ENCODE results near the gene FNDC3B.

Gene FNDC3B

DNA sequence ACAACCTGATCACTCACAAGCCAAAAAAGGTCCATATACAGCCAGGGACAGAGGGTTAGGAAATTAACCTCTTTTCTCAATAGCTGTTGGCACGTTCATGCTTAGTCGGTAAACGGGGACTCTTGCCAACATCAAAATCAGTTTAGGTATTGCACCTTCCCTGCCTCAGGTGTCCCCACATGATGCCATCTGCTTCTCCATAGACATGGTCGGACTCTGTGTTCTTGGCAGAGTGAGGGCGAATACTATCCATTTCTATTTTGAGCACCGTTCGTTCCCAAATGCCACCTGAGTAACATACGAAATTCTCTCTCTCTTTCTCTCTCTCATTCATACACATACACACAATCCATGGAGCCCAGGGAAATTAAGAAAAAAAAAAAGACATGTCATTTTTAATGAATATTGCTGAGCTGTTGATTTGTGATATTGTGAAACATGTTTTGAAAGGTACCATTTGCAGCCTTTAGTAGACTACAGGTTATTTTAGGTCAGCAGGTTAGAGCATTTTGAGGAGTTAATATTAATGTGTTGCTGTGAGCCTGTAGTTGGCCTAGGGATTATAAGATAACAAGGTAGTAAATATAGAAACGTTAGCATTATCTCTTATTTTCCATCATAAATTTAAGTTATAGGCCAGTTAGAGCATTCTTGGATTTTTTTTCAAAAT, 330.3 kb downstream of the FNDC3B start:
- no peak for DNase-seq (ENCODE audit: low read depth)
- TF ChIP-seq, protein P1, sequence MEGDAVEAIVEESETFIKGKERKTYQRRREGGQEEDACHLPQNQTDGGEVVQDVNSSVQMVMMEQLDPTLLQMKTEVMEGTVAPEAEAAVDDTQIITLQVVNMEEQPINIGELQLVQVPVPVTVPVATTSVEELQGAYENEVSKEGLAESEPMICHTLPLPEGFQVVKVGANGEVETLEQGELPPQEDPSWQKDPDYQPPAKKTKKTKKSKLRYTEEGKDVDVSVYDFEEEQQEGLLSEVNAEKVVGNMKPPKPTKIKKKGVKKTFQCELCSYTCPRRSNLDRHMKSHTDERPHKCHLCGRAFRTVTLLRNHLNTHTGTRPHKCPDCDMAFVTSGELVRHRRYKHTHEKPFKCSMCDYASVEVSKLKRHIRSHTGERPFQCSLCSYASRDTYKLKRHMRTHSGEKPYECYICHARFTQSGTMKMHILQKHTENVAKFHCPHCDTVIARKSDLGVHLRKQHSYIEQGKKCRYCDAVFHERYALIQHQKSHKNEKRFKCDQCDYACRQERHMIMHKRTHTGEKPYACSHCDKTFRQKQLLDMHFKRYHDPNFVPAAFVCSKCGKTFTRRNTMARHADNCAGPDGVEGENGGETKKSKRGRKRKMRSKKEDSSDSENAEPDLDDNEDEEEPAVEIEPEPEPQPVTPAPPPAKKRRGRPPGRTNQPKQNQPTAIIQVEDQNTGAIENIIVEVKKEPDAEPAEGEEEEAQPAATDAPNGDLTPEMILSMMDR (IDR thresholded peaks at IDR 0.05; ENCODE audit: insufficient read depth, low read depth, low read length, missing control alignments) = no peak
- H3K4me3 ChIP-seq (ENCODE audit: low read depth, low read length) = no peak overlapping the region

DNA sequence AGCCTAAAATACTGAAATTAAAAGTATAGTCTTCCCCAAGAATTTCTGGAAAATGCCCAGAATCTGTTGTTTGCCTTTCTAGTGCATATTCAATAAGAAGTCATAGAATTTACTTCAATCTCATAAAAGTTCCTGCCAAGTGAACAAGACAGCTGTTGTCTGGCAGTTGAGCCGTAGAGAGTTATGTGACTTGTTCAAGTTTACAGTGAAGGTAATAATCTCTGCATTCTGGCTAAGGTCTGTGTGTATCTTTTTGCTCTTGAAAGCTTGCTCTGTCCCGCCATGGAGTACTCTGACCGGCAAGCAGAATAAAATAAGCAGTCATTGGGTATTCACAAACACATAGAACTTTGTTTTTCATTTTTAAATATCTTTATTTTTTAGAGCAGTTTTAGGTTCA, 331.0 kb downstream of the FNDC3B start:
- TF ChIP-seq, protein P1 (IDR thresholded peaks at IDR 0.05; ENCODE audit: insufficient read depth, low read depth, low read length, missing control alignments) = no peak
- no peak overlapping the region for H3K4me3 ChIP-seq (ENCODE audit: low read depth, low read length)
- DNase-seq (ENCODE audit: low read depth) = no peak

GRCh38 chr3:172371544-172371943, 332.2 kb downstream of the FNDC3B start:
- no peak overlapping the region for H3K4me3 ChIP-seq (ENCODE audit: low read depth, low read length)
- DNase-seq (ENCODE audit: low read depth) = no peak
- TF ChIP-seq, protein P1 (IDR thresholded peaks at IDR 0.05; ENCODE audit: insufficient read depth, low read depth, low read length, missing control alignments) = no peak

DNA sequence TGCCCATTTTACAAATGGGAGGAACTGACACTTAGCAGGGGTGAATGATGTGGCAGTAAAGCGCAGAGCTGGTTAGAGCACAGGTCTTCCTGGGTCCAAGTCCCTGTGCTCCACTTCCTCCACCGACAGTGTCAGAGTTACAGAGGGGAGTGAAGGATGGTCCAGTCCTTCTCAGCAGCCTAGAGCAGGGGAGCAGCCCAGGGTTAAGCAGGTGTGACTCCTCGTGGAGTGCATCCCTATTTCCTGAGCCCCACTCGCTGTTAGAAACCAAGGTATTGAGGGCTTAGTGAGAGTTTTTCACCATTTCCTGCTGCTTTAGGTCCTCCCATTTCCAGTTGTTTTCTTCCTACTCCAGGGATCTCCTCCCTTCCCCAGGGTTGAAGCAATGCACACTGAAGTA, 333.5 kb downstream of the FNDC3B start:
- TF ChIP-seq, protein P1 (IDR thresholded peaks at IDR 0.05; ENCODE audit: insufficient read depth, low read depth, low read length, missing control alignments) = no peak
- no peak for DNase-seq (ENCODE audit: low read depth)
- no peak overlapping the region for H3K4me3 ChIP-seq (ENCODE audit: low read depth, low read length)

DNA sequence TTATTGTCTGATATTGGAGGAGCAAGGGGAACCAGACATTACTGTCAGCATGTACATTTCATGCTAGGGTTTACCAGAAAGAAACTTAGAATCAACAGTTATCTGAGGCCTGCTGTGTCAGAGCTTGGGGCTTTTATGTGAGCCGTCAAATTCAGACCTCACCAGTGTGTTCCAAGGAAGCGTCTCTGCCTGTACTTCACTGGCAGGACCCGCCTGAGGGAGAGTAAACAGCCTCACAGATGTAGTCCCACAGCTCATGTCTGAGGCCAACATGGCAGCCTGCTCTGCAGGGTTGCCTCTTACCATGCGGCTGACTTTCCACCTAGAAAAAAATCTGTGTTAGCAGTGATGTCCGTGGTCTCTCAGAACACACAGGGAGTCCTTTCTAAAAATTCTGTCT, 334.5 kb downstream of the FNDC3B start:
- no peak overlapping the region for H3K4me3 ChIP-seq (ENCODE audit: low read depth, low read length)
- TF ChIP-seq, protein P1 (IDR thresholded peaks at IDR 0.05; ENCODE audit: insufficient read depth, low read depth, low read length, missing control alignments) = no peak
- DNase-seq (ENCODE audit: low read depth) = no peak

- no peak for DNase-seq (ENCODE audit: low read depth)
- H3K4me3 ChIP-seq (ENCODE audit: low read depth, low read length) = no peak overlapping the region
- TF ChIP-seq, protein P1 (IDR thresholded peaks at IDR 0.05; ENCODE audit: insufficient read depth, low read depth, low read length, missing control alignments) = no peak
These were observed 335.9 kb downstream of the FNDC3B start for GRCh38 chr3:172375206-172375850.
